Measurements from ENCODE around the gene TMEM33. TPM values are rescaled to one million over a fixed set of nuclear protein-coding genes. Genes with fewer than 3 reads are reported as not detected.
A peak's percentile ranks its signal among the peaks of the same experiment; 100 is the strongest.

The TMEM33 gene
- total RNA-seq, 4 donors from 2014 or later: 40.2 to 76.4 (median 43.1) TPM

DNA sequence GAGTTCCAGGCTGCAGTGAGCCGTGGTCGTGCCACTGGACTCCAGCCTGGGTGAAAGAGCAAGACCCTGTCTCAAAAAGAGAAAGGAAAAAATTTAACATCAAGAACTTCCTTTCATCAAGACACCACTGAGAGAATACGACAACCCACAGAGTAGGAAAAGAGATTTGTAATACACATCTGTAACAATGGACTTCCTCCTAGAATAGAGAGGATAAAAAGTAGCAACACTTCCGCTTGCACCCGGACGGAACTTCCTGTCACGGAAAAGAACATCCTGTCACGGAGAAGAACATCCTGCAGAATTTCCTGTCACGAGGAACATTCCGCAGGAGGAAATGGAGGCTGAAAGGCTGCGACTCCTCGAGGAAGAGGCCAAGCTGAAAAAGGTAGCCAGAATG lies 46.2 kb downstream of the TMEM33 start, which contains the start of gene DCAF4L1:
DCAF4L1 (plus strand) TSS at position 301 of the 400 bp plus-strand sequence; CDS start at position 338, 37 bp downstream.
- H3K4me1 ChIP-seq: no peaks in the 10 kb centered on the region
- WGBS, 2 donors: 89% methylated on average over 12 of the region's 12 CpGs
- H3K36me3 ChIP-seq: no peaks in the 10 kb centered on the region
- H3K9me3 ChIP-seq: no peaks in the 10 kb centered on the region
- no peak within 1 kb of the TSS for H3K4me3 ChIP-seq
- no peaks in the 10 kb centered on the region for H3K27me3 ChIP-seq
- no peak for DNase-seq (ENCODE audit: low spot score in 2 of 2)
- H3K27ac ChIP-seq: no peak within 1 kb of the TSS
- TF ChIP-seq, protein P1, sequence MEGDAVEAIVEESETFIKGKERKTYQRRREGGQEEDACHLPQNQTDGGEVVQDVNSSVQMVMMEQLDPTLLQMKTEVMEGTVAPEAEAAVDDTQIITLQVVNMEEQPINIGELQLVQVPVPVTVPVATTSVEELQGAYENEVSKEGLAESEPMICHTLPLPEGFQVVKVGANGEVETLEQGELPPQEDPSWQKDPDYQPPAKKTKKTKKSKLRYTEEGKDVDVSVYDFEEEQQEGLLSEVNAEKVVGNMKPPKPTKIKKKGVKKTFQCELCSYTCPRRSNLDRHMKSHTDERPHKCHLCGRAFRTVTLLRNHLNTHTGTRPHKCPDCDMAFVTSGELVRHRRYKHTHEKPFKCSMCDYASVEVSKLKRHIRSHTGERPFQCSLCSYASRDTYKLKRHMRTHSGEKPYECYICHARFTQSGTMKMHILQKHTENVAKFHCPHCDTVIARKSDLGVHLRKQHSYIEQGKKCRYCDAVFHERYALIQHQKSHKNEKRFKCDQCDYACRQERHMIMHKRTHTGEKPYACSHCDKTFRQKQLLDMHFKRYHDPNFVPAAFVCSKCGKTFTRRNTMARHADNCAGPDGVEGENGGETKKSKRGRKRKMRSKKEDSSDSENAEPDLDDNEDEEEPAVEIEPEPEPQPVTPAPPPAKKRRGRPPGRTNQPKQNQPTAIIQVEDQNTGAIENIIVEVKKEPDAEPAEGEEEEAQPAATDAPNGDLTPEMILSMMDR (IDR thresholded peaks at IDR 0.05): no peak
- TF ChIP-seq EP300 (IDR thresholded peaks at IDR 0.05): no peak

DNA sequence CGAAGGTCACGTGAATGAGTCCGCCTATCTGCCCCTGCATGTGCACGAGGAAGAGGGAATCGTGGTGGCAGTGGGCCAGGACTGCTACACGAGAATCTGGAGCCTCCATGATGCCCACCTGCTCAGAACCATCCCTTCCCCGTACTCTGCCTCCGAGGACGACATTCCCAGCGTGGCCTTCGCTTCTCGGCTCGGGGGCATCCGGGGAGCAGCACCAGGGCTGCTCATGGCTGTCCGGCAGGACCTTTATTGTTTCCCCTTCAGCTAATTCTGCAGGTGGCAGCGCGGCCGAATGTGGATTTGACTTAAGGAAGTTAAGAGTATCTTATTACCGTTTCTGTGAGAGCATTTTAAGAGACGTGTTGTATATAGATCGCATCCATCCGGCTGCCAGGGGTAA lies 47.5 kb downstream of the TMEM33 start:
- 92 to 94% methylated on average over 22 of the region's 22 CpGs for WGBS, 2 donors

DNA sequence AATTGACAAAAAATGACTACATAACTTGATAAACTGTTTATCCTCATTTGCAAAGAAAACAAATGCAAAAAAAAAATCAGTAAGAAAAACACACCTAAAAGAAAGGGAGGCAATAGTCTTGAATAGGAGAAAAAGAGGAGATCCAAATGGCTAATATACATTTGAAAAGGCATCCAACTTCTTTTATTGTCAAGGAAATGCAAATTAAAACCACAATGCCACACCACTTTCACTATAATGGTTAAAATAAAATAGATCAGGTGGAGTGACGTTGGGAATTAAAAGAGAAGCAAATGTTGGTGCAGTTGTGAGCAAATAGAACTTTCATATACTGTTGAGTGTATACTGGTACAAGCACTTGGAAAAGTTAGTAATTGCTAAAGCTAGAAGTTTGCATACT lies 49.9 kb downstream of the TMEM33 start:
- Histone ChIP-seq H3K27ac (no peak overlapping the region), H3K9me3 (no peaks in the 10 kb centered on the region), H3K4me3 (no peak overlapping the region), H3K4me1 (peaks cover 0 to 16% (median 2%) of the 10 kb centered on the region in 4 donors), H3K27me3 (no peaks in the 10 kb centered on the region), H3K36me3 (no peaks in the 10 kb centered on the region)
- DNase-seq (ENCODE audit: low spot score in 2 of 2): no peak
- TF ChIP-seq POLR2A (IDR thresholded peaks at IDR 0.05) (no peak), EP300 (IDR thresholded peaks at IDR 0.05) (no peak)
- TF ChIP-seq, protein P1 (IDR thresholded peaks at IDR 0.05): no peak
- WGBS, 2 donors: 44 to 60% methylated on average over 1 of the region's 1 CpG

More for the DNA sequence above, 47.5 kb downstream of the TMEM33 start:
- no peak overlapping the region for H3K4me3 ChIP-seq
- no peak for TF ChIP-seq POLR2A (IDR thresholded peaks at IDR 0.05)
- no peak for TF ChIP-seq EP300 (IDR thresholded peaks at IDR 0.05)
- TF ChIP-seq, protein P1 (IDR thresholded peaks at IDR 0.05): no peak
- H3K36me3 ChIP-seq: no peaks in the 10 kb centered on the region
- no peak for DNase-seq (ENCODE audit: low spot score in 2 of 2)
- H3K27ac ChIP-seq: no peak overlapping the region
- no peaks in the 10 kb centered on the region for H3K9me3 ChIP-seq
- H3K27me3 ChIP-seq: no peaks in the 10 kb centered on the region
- H3K4me1 ChIP-seq: no peaks in the 10 kb centered on the region

DNA sequence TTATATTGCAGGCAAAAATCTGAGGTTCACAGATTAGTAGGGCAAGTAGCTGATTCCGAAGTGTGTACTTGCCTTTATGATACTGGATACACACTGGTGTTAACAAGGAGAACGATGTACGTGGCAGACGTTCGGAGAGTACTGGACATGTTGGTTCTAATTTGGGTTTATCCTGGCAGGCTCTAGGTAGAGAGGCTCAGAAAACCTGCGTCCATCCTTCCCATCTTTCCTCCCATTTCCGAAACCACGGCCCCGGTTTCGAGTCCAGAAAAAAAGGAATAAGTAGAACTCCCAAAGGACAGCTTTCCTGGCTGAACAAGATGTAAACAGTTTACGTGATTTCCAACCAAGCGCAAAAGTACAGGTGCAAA lies 54.8 kb downstream of the TMEM33 start:
- peaks cover 0 to 44% (median 16%) of the 10 kb centered on the region in 4 donors for H3K4me1 ChIP-seq
- DNase-seq (ENCODE audit: low spot score in 2 of 2): no peak
- H3K27me3 ChIP-seq: no peaks in the 10 kb centered on the region
- no peaks in the 10 kb centered on the region for H3K36me3 ChIP-seq
- no peaks in the 10 kb centered on the region for H3K9me3 ChIP-seq
- WGBS, 2 donors: 0% methylated on average over 12 of the region's 12 CpGs
- peak overlapping the region; percentile 69 to 90 (median 84) for H3K4me3 ChIP-seq
- H3K27ac ChIP-seq: peak overlapping the region; percentile 72 to 90 (median 89)
- TF ChIP-seq, protein P1 (IDR thresholded peaks at IDR 0.05): no peak
- no peak for TF ChIP-seq POLR2A (IDR thresholded peaks at IDR 0.05)

DNA sequence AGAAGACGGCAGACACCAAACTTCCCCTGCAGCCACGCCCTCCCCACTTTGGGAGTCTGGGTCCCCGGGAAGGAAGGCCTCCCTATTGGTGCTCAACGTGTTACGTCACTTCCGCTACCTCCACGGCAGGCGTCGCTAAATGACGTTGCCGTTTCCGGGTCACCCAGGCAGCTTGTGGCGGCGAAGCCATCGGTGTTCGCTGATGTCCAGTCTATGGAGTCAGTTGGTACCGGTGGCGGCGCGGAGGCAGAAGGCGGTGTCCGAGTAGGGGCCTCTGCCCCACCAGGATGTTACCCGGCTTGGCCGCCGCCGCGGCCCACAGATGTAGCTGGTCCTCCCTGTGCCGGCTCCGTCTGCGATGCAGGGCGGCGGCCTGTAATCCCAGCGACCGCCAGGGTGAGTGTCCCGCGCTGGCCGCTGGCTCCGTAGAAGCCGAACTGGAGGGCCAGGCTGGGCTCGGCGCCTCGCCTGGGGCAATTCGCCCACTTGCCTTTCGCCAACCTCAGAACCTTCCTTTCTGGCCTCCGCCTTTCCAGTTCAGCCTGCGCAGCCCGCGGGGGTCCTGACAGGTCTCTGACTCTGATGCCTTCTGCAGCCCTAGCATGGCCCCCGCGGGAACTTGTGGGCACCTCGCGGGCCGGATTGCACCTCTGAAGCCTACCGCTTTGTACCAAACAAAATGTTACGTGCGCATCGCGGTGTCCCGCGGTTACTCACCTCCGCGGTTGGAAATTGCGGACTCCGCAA lies 55.3 kb downstream of the TMEM33 start, which contains the start of gene SLC30A9:
SLC30A9 (plus strand) TSS at position 166 of the 747 bp plus-strand sequence; CDS start at position 288, 122 bp downstream.
- Histone ChIP-seq H3K4me1 (peaks cover 0 to 44% (median 16%) of the 10 kb centered on the region in 4 donors), H3K36me3 (no peaks in the 10 kb centered on the region), H3K4me3 (peak within 1 kb of the TSS; percentile 69 to 90 (median 84)), H3K9me3 (no peaks in the 10 kb centered on the region), H3K27ac (peak within 1 kb of the TSS; percentile 72 to 90 (median 89)), H3K27me3 (no peaks in the 10 kb centered on the region)
- peak; percentile 89 to 95 for DNase-seq (ENCODE audit: low spot score in 2 of 2)
- 0 to 1% methylated on average over 39 to 43 of the region's 64 CpGs for WGBS, 2 donors
- TF ChIP-seq POLR2A (IDR thresholded peaks at IDR 0.05): peak; percentile 64 to 86
- TF ChIP-seq, protein P1 (IDR thresholded peaks at IDR 0.05): peak; percentile 13 to 75 (median 38)
- TF ChIP-seq EP300 (IDR thresholded peaks at IDR 0.05): peak; percentile 84 to 97

All from tibial nerve (tissue), 4 donors.